Anterior cingulate cortex (tissue), 58 donors: ENCODE results near the gene KCNV2.

Experiments used
- DNase-seq, 58 donors: peaks; one replicate each; lab custom pipeline; 2025; lab: John Stamatoyannopoulos, UW

The KCNV2 gene

DNA sequence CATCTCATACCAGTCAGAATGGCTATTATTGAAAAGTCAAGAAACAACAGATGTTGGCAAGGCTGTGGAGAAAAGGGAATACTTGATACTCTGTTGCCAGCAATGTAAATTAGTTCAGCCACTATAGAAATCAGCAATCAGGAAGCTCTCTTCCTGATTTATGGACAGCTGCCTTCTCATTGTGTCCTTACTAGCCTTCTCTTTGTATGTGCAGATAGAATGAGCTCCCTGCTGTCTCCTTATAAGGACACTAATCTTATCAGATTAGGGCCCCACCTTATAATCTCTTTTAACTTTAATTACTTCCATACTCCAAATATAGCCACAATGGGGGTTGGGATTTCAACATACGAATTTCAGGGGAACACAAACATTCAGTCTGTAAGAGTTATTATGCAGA, 38.0 kb downstream of the KCNV2 start:
- no peak for DNase-seq

DNA sequence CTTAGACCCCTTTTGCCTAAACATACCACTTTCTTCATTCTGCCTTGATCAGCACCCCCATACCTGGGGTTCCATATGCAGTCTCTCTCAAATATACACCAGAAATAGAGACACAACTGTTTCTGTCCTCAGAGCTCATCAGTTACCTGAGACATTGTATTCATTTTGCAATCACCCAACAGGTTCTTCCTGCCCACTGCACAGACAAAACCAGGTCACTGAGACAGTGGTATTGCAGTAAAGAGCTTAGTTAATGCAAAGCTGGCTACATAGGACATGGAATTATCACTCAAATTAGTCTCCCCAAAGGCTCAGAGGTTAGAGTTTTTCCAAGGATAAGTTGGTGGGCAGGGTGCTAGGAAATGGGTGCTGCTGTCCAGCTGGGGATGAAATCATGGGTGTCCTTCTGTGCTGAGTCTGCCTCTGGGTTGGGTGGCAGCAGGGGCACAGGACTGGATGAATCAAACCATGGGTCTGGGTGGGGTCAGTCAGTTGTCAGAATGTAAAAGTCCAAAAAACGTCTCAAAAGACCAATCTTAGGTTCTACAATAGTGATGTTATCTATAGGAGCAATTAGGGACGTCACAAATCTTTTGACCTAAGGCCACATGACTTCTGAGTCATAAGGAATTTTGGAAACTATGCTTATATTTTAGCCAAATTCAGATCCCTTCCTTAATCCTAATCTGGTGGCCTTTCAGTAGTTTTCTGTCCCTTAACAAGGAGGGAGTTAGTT, 41.0 kb downstream of the KCNV2 start:
- no peak for DNase-seq

DNA sequence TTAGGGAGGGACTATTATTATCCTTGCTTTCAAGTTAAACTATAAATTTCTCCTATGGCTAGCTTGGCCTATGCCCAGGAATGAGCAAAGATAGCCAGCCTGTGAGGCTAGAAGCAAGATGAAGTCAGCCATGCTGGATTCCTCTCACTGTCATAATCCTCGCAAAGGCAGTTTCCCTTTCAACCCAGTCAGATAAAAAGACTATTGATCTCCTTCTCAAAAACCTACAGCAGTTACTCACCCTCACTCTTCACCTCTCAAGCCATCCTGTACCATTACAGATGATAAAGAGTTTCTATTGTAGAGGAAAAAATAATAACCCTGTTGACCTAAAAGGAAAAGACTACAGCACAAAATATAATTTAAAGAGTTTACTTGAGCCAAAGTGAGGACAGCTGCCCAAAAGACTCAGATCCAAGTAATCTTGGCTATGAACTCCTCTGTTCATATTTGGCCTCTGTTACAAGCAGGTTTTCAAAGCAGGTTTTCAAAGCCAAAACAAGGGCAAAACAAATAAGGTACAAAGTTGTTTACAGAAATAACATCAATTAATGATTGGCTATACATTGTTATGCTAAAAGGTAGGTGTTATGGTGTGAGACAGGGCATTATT, 41.7 kb downstream of the KCNV2 start:
- no peak for DNase-seq

DNA sequence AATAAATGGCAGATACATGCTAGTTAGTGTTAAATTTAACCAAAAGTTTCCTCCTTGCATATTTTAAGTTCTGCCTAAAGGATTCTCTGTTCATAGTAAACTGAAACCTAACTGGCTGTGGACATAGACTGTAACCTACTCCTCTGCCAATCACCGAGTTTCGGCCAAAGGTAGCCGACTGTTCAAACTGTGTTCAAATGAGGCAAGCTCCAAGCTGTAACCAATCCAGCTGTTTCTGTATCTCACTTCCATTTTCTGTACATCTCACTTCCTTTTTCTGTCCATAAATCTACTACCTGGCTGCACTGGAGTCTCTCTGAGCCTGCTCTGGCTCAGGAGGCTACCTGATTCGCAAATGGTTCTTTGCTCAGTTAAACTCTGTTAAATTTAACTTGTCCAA, 44.1 kb downstream of the KCNV2 start:
- DNase-seq, result no peak

DNA sequence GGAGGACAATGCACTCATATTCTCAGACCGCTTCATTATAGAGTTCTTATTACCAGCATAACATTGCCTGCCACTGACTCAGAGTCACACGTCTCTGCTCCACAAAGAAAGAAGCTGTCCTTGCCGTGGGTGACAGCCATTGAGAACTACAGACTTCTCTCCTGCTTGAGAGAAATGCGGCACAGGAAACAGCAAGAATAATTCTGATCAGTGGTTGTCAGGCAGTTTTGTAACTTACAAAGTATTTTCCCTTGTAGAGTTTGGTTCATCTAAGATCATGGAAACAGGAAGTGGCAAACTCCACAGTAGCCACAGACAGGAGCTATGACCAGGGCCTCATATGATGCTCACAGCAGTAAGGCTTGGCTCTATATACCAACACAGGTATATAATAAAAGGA, 47.0 kb downstream of the KCNV2 start:
- peak in 1 of 58 donors; percentile 0 for DNase-seq

DNA sequence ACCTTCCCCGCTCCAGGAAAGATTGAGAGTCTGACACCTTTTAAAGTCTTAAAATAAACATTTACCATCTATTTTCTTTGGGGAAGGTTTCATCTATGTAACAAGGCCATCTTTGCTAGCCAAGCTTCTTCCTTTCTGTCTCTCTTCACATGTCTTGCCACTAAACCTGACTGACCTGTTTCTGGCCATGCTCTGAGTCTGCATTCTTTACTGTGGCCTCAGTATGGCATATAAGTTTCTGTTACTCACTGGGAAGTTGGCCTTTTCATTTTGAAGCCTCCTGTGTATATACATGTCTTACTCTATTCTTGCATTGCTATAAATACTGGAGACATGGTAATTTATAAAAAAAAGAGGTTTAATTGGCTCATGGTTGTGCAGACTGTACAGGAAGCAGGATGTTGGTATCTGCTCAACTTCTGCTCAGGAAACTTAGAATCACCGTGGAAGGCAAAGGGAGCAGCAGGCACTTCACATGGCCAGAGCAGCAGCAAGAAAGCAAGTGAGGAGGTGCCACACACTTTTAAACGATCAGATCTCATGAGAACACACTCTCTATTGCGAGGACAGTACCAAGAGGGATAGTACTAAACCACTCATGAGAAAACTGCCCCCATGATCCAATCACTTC, 48.1 kb downstream of the KCNV2 start:
- DNase-seq, result no peak

DNA sequence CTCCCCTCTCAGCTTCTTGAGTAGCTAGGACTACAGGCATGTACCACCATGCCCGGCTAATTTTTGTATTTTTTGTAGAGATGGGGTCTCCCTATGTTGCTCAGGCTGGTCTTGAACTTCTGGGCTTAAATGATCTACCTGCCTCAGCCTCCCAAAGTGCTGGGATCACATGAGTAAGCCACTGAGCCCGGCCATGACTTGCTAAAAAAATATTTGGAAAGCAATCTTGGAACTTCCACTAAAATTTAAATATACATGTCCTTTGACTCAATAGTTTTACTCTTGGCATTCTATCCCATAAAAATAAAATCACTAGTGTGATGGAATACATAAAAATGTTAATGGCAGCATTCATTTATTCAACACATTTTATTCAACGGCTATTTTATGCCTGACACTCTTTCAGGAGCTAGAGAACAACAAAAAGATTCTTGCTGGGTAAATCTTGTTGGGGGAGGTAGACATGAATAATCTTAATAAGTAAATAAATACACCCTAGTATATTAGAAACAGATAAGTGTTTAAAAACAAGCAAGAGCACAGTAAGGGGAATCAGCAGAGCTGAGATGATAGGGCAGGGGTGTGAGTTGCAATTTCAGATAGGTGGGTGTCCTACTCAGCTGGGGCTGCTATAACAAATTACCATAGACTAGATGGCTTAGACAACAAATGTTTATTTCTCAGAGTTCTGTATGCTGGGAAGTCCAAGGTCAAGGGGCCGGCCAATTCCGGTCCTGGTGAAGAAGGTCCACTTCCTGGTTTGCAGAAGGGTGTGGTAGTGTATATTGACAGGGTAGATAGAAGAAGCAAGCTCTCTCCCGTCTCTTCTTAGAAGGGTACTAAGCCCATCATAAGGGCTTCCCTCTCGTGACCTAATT, 50.7 kb downstream of the KCNV2 start:
- DNase-seq, result no peak

DNA sequence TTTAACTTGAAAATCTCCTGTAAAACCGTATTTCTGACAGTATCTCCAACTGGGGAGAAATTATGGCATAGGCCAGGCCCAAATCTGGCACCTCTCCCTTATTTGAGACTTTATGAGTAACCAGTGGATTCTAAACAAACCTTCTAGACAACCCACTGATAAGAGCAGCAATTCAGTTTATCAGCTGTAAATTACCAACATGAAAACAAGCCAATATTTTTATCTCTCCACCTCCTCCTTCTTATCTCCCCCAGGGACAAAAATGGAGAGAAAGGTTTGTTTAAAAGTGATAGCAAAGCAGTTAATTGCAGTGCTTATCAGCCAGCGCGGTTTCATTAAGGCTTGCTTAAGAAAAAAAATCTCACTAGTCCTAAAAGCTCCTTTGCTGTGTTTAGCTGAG, 53.8 kb downstream of the KCNV2 start:
- DNase-seq, result no peak

DNA sequence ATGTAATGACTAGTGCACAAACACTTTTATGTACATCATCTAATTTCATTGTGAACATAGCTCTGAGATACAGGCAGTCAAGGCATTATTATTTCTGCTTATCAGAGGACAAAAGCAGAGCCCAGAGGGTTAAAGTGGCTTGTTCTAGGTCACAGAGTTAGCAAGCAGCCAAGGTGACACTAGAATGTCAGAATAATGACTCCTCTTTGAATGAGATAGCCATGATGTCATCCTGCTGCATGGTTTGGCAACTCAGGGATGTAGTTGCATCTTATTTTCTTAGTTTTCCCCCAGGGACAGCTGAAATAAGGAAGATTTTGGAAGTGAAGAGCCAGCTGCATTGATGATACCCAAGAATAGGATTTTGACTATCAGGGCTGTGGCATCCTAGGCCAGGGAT, 54.4 kb downstream of the KCNV2 start:
- no peak for DNase-seq

DNA sequence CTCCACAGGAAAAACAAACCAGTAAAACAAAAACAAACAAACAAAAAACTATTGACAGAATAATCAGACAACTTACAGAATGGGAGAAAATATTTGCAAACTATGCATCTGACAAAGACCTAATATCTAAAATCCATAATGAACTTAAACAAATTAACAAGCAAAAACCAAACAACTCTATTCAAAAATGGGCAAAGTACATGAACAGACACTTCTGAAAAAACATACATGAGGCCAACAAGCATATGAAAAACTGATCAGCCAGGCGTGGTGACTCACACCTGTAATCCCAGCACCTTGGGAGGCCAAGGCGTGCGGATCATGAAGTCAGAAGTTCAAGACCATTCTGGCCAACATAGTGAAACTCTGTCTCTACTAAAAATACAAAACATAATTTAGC, 60.1 kb downstream of the KCNV2 start:
- DNase-seq, result no peak

DNA sequence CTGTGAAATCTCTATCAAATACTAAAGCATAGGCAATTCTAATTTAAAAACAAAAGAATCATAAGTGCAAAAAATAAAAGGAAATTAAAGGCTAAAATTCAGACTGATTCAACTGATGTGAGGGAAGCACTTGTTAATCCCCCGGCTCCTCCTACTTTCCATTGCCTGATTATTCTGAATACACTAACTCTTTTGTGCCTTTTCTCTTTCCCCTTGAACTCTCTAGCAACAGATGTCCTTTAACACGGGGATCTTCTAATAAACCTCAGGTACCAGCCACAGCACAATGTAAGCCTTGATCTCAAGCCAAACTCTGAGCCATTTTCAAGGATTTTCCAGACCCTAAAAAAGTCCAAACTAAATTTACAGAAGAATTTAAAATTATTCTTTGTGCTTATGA, 61.5 kb downstream of the KCNV2 start:
- DNase-seq, result no peak
